Upper lobe of right lung (tissue), 1 donor: ENCODE measurements around the gene TDRD9. TPM values are rescaled to one million over a fixed set of nuclear protein-coding genes. Genes with fewer than 3 reads are reported as not detected.
"Not testable (repeated sequence)": the region's sequence is repeated elsewhere in the genome, so short reads cannot be mapped to it uniquely, and the experiment has no call there.

Experiments used
- ATAC-seq: fragments of 200-7000 bp; cut with Tn5 transposase; one replicate; pipeline ENCODE4 v1.9.1; 2020; ENCODE audit warnings: mild to moderate bottlenecking, moderate library complexity
- DNase-seq: peaks from one replicate; pipeline ENCODE4 v3.0.0-alpha.2; 2020
- H3K27ac ChIP-seq: fragments of 200-600 bp; one replicate; pipeline ENCODE4 v1.8.0; 2022
- H3K27me3 ChIP-seq: fragments of 200-600 bp; one replicate; pipeline ENCODE4 v1.8.0; 2022; ENCODE audit warnings: mild to moderate bottlenecking
- H3K36me3 ChIP-seq: fragments of 200-600 bp; one replicate; pipeline ENCODE4 v1.8.0; 2022
- H3K4me1 ChIP-seq: fragments of 200-600 bp; one replicate; pipeline ENCODE4 v1.8.0; 2022
- H3K4me3 ChIP-seq: fragments of 200-600 bp; one replicate; pipeline ENCODE4 v1.8.0; 2022; ENCODE audit warnings: mild to moderate bottlenecking
- H3K9me3 ChIP-seq: fragments of 200-600 bp; one replicate; pipeline ENCODE4 v1.8.0; 2022
- intact Hi-C: fragments of 100-400 bp; cut with DNase I; formaldehyde crosslinking; loops from one replicate; pipeline ENCODE4 v1.11.0; 2022
- total RNA-seq: library from RNA; stranded (reverse); fragmentation: NEBNext Ultra II Directional; extraction: Animal tissue kit (Norgen Biotek cat#: 25700); gene quantifications from one replicate; pipeline ENCODE4 v1.2.1, GENCODE V29; 2021
- TF ChIP-seq, protein P1 (sequence below): fragments of 200-600 bp; IDR thresholded peaks from one replicate; pipeline ENCODE4 v1.8.0; 2022; ENCODE audit warnings: antibody characterized with exemption
- donor health status: DM: no; HTN: yes; CAD: no; lungs with severe emphysema.

TDRD9 gene
- total RNA-seq, 1 donor from 2014 or later, result 6.2 TPM

DNA sequence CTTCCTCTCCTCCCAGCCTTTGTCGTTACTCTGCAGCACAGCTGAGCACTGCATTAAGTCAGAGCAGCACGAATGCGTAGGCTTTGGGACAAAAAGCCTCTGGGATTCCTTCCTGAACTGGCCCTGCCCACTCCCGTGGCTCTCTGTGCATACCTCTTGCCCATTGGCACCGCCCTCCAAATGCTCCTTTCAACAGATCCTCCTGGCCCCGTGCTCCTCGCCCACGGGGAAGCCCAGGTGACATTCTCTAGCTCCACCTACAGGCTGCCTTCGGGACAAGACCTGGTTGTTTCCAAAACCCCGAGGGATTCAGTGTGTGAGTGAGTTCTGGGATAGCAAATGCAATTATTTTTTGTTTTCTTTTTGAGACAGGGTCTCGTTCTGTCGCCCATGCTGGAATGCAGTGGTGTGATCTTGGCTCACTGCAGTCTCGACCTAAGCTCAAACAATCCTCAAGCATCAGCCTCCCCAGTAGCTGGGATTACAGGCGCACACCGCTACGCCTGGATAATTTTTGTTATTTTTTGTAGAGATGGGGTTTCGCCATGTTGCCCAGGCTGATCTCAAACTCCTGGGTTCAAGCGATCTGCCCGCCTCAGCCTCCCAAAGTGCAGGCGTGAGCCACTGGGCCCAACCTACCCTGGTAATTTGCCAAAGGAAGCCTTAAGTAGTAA lies 17.9 kb upstream of the TDRD9 start:
- peaks cover 7% of the 10 kb centered on the region for H3K4me1 ChIP-seq

DNA sequence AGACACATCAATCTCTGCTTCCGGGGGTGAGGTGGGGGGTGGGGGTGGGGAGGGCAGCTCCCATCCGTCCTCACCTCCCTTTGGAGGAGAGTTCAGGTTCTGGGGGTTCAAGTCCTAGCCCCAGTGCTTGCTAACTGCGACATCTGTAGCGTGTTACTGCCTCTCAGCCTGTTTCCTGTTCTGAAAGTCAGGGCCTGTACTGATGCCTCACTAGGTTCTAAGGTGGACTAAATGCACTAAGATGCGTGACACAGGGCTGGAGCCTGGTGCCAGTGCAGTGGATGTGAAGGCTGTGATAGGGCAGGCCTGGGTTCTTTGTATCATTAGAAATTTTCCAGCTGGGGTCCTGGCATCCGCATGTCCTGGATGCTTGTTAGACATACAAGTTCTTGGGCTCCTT lies 17.3 kb upstream of the TDRD9 start:
- intact Hi-C loops, result loop anchor here (10.0 kb wide), 1 partner anchor 106 kb away; no protein-coding TSS in a partner anchor
- Histone ChIP-seq H3K9me3 (no peaks in the 10 kb centered on the region), H3K27ac (no peak overlapping the region), H3K4me1 (peaks cover 7% of the 10 kb centered on the region), H3K27me3 (no peaks in the 10 kb centered on the region), H3K36me3 (peaks cover 44% of the 10 kb centered on the region), H3K4me3 (no peak overlapping the region)
- ATAC-seq (no peak), DNase-seq (no peak)
- TF ChIP-seq, protein P1, sequence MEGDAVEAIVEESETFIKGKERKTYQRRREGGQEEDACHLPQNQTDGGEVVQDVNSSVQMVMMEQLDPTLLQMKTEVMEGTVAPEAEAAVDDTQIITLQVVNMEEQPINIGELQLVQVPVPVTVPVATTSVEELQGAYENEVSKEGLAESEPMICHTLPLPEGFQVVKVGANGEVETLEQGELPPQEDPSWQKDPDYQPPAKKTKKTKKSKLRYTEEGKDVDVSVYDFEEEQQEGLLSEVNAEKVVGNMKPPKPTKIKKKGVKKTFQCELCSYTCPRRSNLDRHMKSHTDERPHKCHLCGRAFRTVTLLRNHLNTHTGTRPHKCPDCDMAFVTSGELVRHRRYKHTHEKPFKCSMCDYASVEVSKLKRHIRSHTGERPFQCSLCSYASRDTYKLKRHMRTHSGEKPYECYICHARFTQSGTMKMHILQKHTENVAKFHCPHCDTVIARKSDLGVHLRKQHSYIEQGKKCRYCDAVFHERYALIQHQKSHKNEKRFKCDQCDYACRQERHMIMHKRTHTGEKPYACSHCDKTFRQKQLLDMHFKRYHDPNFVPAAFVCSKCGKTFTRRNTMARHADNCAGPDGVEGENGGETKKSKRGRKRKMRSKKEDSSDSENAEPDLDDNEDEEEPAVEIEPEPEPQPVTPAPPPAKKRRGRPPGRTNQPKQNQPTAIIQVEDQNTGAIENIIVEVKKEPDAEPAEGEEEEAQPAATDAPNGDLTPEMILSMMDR, result no peak

More for the DNA sequence above, 17.9 kb upstream of the TDRD9 start:
- ATAC-seq (peak; percentile 100), DNase-seq (peak; percentile 93)
- Histone ChIP-seq H3K9me3 (no peaks in the 10 kb centered on the region), H3K27ac (no peak overlapping the region), H3K27me3 (no peaks in the 10 kb centered on the region), H3K4me3 (no peak overlapping the region), H3K36me3 (peaks cover 42% of the 10 kb centered on the region)
- TF ChIP-seq, protein P1, result peak; percentile 77
- intact Hi-C loops, result loop anchor here (10.0 kb wide), 1 partner anchor 106 kb away; no protein-coding TSS in a partner anchor

DNA sequence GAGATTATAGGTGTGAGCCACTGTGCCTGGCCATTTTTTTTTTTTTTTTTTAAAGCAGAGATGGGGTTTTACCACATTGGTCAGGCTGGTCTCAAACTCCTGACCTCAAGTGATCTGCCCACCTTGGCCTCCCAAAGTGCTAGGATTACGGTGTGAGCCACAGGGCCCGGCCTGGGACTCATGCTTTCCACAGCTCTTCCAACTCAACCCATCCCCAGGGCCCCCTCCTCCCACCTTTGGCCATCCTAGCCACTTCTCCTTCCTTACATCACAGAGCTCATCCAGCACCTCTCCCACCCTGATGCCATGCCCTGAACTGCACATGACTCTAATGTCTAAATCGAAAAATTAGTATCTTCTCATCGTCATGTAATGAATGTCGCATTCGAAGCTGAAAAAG lies 12.6 kb upstream of the TDRD9 start:
- no peak overlapping the region for H3K27ac ChIP-seq
- no peaks in the 10 kb centered on the region for H3K9me3 ChIP-seq
- DNase-seq (peak; percentile 19), ATAC-seq (no peak)
- H3K36me3 ChIP-seq, result peaks cover 64% of the 10 kb centered on the region
- intact Hi-C loops, result loop anchor here (10.0 kb wide), 1 partner anchor 111 kb away; no protein-coding TSS in a partner anchor
- H3K27me3 ChIP-seq, result no peaks in the 10 kb centered on the region
- peaks cover 7% of the 10 kb centered on the region for H3K4me1 ChIP-seq
- H3K4me3 ChIP-seq, result no peak overlapping the region
- TF ChIP-seq, protein P1, result no peak

DNA sequence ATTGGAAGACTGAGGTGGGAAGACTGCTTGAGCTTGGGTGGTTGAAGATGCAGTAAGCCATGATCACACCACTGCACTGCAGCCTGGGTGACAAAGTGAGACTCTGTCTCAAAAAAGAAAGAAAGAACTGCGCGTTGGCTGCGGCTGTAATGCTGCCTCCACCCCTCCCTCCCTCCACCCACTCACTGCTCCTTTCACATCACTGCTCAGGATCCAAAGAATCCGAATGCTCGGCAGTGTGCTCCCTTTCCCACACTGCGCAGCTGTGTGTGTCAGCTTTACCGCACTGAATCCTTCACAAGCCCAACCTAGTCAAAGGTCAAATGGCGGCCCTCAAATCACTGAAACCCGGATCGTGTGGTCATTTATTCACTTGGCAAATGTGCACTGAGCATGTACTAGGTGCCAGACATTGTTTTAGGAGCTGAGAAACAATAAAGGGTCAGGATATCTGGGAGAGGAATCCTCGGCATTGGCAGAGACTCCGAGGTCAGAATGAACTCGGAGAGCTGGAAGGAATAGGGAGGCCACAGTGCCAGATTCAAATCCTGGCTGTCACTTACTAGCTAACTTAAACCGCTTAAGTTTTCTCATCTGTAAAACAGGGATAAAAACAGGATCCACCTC lies 11.5 kb upstream of the TDRD9 start:
- Histone ChIP-seq H3K27ac (no peak overlapping the region), H3K9me3 (no peaks in the 10 kb centered on the region), H3K4me1 (peaks cover 9% of the 10 kb centered on the region), H3K36me3 (peaks cover 58% of the 10 kb centered on the region), H3K27me3 (no peaks in the 10 kb centered on the region), H3K4me3 (no peak overlapping the region)
- DNase-seq (no peak), ATAC-seq (no peak)
- intact Hi-C loops, result loop anchor here (10.0 kb wide), 1 partner anchor 112 kb away; no protein-coding TSS in a partner anchor
- TF ChIP-seq, protein P1, result no peak

DNA sequence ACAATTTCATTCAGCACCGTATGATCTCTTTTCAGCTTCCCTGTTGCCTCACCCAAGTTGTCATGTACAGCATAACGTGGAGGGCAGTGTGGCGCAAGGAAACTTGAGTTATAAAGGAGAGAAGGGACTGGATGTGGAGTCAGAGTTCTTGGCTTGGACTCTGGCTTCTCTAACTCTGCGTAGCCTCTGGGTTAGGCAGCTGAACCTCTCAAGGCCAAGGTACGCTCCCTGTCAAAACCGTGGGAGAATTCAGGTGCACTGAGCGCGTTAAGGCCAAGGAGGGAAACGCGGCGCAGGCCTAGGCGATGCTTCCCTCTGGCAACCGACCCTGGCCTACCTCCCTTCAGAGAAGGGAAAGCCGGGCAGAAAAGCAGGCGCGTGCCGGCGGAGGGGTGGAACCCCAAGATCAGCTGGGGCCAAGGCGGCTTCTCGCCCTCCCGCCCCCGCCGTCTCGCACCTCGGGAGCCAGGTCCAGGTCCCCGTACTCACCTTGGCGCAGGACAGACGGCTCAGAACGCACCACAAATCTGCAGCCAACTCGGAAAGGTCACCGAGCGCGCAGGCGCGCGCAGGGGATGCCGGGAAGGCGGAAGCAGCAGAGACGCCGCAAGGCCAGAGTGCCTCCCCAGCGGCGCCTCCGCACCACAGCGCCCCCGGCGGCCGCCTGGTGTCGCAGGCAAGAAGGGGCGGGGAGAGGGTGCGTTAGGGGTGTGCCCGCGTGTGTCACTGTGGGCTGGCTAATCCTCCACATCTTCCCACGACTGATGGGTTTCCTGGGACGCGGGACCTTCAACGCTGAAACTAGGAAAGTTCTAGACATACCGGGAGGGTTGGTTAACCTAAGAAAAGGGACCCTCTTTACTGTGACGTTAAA lies 7.0 kb upstream of the TDRD9 start:
- H3K4me1 ChIP-seq, result peaks cover 12% of the 10 kb centered on the region
- intact Hi-C loops, result no loop called here
- peaks cover 17% of the 10 kb centered on the region for H3K36me3 ChIP-seq
- no peaks in the 10 kb centered on the region for H3K9me3 ChIP-seq
- ATAC-seq (peak; percentile 100), DNase-seq (peak; percentile 97)
- H3K27me3 ChIP-seq, result no peaks in the 10 kb centered on the region
- peak overlapping the region; percentile 98 for H3K4me3 ChIP-seq
- TF ChIP-seq, protein P1, result peak; percentile 97
- peak overlapping the region; percentile 84 for H3K27ac ChIP-seq

DNA sequence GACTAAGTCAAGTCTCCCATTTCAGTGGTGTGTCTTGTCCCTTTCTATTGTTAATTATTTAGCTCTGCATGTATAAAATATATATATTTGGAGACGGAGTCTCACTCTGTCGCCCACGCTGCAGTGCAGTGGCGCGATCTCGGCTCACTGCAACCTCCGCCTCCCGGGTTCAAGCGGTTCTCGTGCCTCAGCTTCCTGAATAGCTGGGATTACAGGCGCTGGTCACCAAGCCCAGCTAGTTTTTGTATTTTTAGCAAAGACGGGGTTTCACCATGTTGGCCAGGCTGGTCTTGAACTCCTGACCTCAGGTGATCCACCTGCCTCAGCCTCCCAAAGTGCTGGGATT lies 6.4 kb upstream of the TDRD9 start:
- DNase-seq, ATAC-seq, H3K27ac ChIP-seq, H3K27me3 ChIP-seq, H3K9me3 ChIP-seq, intact Hi-C loops: not testable (repeated sequence)
- Histone ChIP-seq H3K36me3 (peaks cover 11% of the 10 kb centered on the region), H3K4me3 (peak overlapping the region; percentile 98), H3K4me1 (peaks cover 12% of the 10 kb centered on the region)
